Activated CD4-positive, alpha-beta T cell treated with anti-CD3 and anti-CD28 coated beads, Interleukin-2, amount 10 ng/mL, durations not matched to agents 7 days and 5 days (primary cell): ENCODE data around the gene CCDC9. TPM values are rescaled to one million over a fixed set of nuclear protein-coding genes. Genes with fewer than 3 reads are reported as not detected.
"Not testable (repeated sequence)": the region's sequence is repeated elsewhere in the genome, so short reads cannot be mapped to it uniquely, and the experiment has no call there.

Experiments
- CTCF ChIA-PET: fragments of 350-600 bp; sonication (Branson Sonifier 250); formaldehyde crosslinking; loops from one replicate; lab custom pipeline; 2021; ENCODE audit warnings: antibody characterized with exemption; lab: Charles Lee
- POLR2A ChIA-PET: fragments of 350-600 bp; sonication (Branson Sonifier 250); formaldehyde crosslinking; loops from one replicate; lab custom pipeline; 2021; ENCODE audit warnings: antibody characterized with exemption; lab: Charles Lee
- DNase-seq: peaks from one replicate; pipeline ENCODE4 v3.0.0-alpha.2; 2020
- H3K27ac Mint-ChIP-seq: one replicate; pipeline ENCODE4 v1.8.0; 2021; ENCODE audit warnings: mild to moderate bottlenecking, moderate library complexity, mixed read lengths
- H3K27me3 Mint-ChIP-seq: one replicate; pipeline ENCODE4 v1.8.0; 2021; ENCODE audit warnings: mixed read lengths
- H3K36me3 Mint-ChIP-seq: one replicate; pipeline ENCODE4 v1.8.0; 2021; ENCODE audit warnings: low read depth, mixed read lengths
- H3K4me1 Mint-ChIP-seq: one replicate; pipeline ENCODE4 v1.8.0; 2021; ENCODE audit warnings: mixed read lengths
- H3K4me3 Mint-ChIP-seq: one replicate; pipeline ENCODE4 v1.8.0; 2021; ENCODE audit warnings: mild to moderate bottlenecking, moderate library complexity, mixed read lengths
- H3K9me3 Mint-ChIP-seq: one replicate; pipeline ENCODE4 v1.8.0; 2021; ENCODE audit warnings: mixed read lengths
- total RNA-seq, 2 experiments: library from RNA; stranded (reverse); gene quantifications; one replicate each; pipeline ENCODE4 v1.2.3, GENCODE V29; 2021

The CCDC9 gene
- total RNA-seq, 2 experiments from 2014 or later: 20.4 to 24.1 TPM

GRCh38 chr19:47256693-47257410 lies 527 bp downstream of the CCDC9 start:
- Mint-ChIP-seq H3K27ac (peak overlapping the region; percentile 97), H3K4me3 (peak overlapping the region; percentile 91)
- CTCF ChIA-PET: interaction anchor here (0.6 to 6.0 kb wide), 10 partner anchors 11 to 451 kb away, joined by 3 to 80 read pairs (median 4); partner anchors contain the start of gene DHX34

GRCh38 chr19:47257411-47258169 lies 1.3 kb downstream of the CCDC9 start:
- Mint-ChIP-seq H3K36me3 (peaks cover 39% of the 10 kb centered on the region), H3K27ac (peak overlapping the region; percentile 97), H3K4me3 (peak overlapping the region; percentile 91), H3K4me1 (peaks cover 39% of the 10 kb centered on the region), H3K27me3 (no peaks in the 10 kb centered on the region), H3K9me3 (no peaks in the 10 kb centered on the region)
- DNase-seq: no peak
- ChIA-PET CTCF (interaction anchor here (1.0 to 6.0 kb wide), 3 partner anchors 12 to 245 kb away, joined by 4 to 80 read pairs (median 7); no protein-coding TSS in a partner anchor), POLR2A (no interaction called here)

More at GRCh38 chr19:47256693-47257410, 527 bp downstream of the CCDC9 start:
- Mint-ChIP-seq H3K36me3 (peaks cover 34% of the 10 kb centered on the region), H3K4me1 (peaks cover 37% of the 10 kb centered on the region), H3K27me3 (no peaks in the 10 kb centered on the region), H3K9me3 (no peaks in the 10 kb centered on the region)
- peak; percentile 100 for DNase-seq
- POLR2A ChIA-PET: interaction anchor here (0.9 to 1.4 kb wide), 2 partner anchors 12 to 17 kb away, joined by 3 to 8 read pairs; no protein-coding TSS in a partner anchor

- Mint-ChIP-seq H3K4me3 (peak overlapping the region; percentile 91), H3K4me1 (peaks cover 39% of the 10 kb centered on the region), H3K27me3 (no peaks in the 10 kb centered on the region), H3K27ac (no peak overlapping the region), H3K36me3 (peaks cover 39% of the 10 kb centered on the region), H3K9me3 (no peaks in the 10 kb centered on the region)
- DNase-seq: no peak
- CTCF ChIA-PET: interaction anchor here (2.1 kb wide), 1 partner anchor 14 kb away, joined by 8 read pairs; no protein-coding TSS in a partner anchor
- POLR2A ChIA-PET: no interaction called here
Observed at GRCh38 chr19:47258434-47258833, 2.1 kb downstream of the CCDC9 start.

- Mint-ChIP-seq H3K9me3 (no peaks in the 10 kb centered on the region), H3K27me3 (no peaks in the 10 kb centered on the region), H3K36me3 (peaks cover 39% of the 10 kb centered on the region), H3K4me3 (peak overlapping the region; percentile 53), H3K27ac (peak overlapping the region; percentile 55), H3K4me1 (peaks cover 39% of the 10 kb centered on the region)
- POLR2A ChIA-PET: no interaction called here
- DNase-seq: no peak
- CTCF ChIA-PET: interaction anchor here (2.1 kb wide), 1 partner anchor 14 kb away, joined by 8 read pairs; no protein-coding TSS in a partner anchor
Observed at GRCh38 chr19:47258895-47259555, 2.7 kb downstream of the CCDC9 start.

GRCh38 chr19:47260476-47260875 lies 4.2 kb downstream of the CCDC9 start:
- peaks cover 39% of the 10 kb centered on the region for H3K4me1 Mint-ChIP-seq
- H3K27ac Mint-ChIP-seq: no peak overlapping the region
- H3K36me3 Mint-ChIP-seq: peaks cover 46% of the 10 kb centered on the region
- no peak overlapping the region for H3K4me3 Mint-ChIP-seq
- H3K27me3 Mint-ChIP-seq: no peaks in the 10 kb centered on the region
- POLR2A ChIA-PET: interaction anchor here (0.8 kb wide), 1 partner anchor 14 kb away, joined by 3 read pairs; no protein-coding TSS in a partner anchor
- H3K9me3 Mint-ChIP-seq: no peaks in the 10 kb centered on the region
- CTCF ChIA-PET: interaction anchor here (1.3 to 2.1 kb wide), 2 partner anchors 13 to 16 kb away, joined by 3 to 8 read pairs; no protein-coding TSS in a partner anchor
- DNase-seq: no peak

- Mint-ChIP-seq H3K4me1 (peaks cover 30% of the 10 kb centered on the region), H3K36me3 (peaks cover 51% of the 10 kb centered on the region)
- H3K4me3 Mint-ChIP-seq, POLR2A ChIA-PET, H3K27ac Mint-ChIP-seq, DNase-seq, H3K9me3 Mint-ChIP-seq, H3K27me3 Mint-ChIP-seq: not testable (repeated sequence)
- CTCF ChIA-PET: interaction anchor here (0.6 to 0.8 kb wide), 2 partner anchors 12 to 249 kb away, joined by 3 to 6 read pairs; no protein-coding TSS in a partner anchor
Observed at GRCh38 chr19:47261946-47262793, 5.8 kb downstream of the CCDC9 start.

- Mint-ChIP-seq H3K9me3 (no peaks in the 10 kb centered on the region), H3K4me1 (peaks cover 9% of the 10 kb centered on the region), H3K27me3 (no peaks in the 10 kb centered on the region), H3K4me3 (no peak overlapping the region), H3K27ac (no peak overlapping the region), H3K36me3 (peaks cover 37% of the 10 kb centered on the region)
- CTCF ChIA-PET: no interaction called here
- DNase-seq: no peak
- POLR2A ChIA-PET: no interaction called here
Observed at GRCh38 chr19:47264629-47265028, 8.3 kb downstream of the CCDC9 start.

- no peaks in the 10 kb centered on the region for H3K9me3 Mint-ChIP-seq
- ChIA-PET CTCF (interaction anchor here (1.1 to 1.3 kb wide), 2 partner anchors 8 to 11 kb away, joined by 3 to 4 read pairs; partner anchors contain the start of gene CCDC9), POLR2A (no interaction called here)
- no peak for DNase-seq
- H3K4me3 Mint-ChIP-seq: no peak overlapping the region
- H3K27me3 Mint-ChIP-seq: no peaks in the 10 kb centered on the region
- H3K36me3 Mint-ChIP-seq: peaks cover 34% of the 10 kb centered on the region
- no peak overlapping the region for H3K27ac Mint-ChIP-seq
- peaks cover 4% of the 10 kb centered on the region for H3K4me1 Mint-ChIP-seq
Observed at GRCh38 chr19:47266401-47266941, 10.1 kb downstream of the CCDC9 start.

GRCh38 chr19:47267350-47267759 lies 11.0 kb downstream of the CCDC9 start:
- DNase-seq: no peak
- no peak overlapping the region for H3K4me3 Mint-ChIP-seq
- H3K9me3 Mint-ChIP-seq: no peaks in the 10 kb centered on the region
- no peak overlapping the region for H3K27ac Mint-ChIP-seq
- ChIA-PET POLR2A (no interaction called here), CTCF (interaction anchor here (0.7 to 1.3 kb wide), 2 partner anchors 11 to 23 kb away, joined by 3 to 4 read pairs; partner anchors contain the start of gene CCDC9)
- H3K36me3 Mint-ChIP-seq: peaks cover 31% of the 10 kb centered on the region
- H3K27me3 Mint-ChIP-seq: no peaks in the 10 kb centered on the region
- peaks cover 9% of the 10 kb centered on the region for H3K4me1 Mint-ChIP-seq

GRCh38 chr19:47268028-47268427 lies 11.7 kb downstream of the CCDC9 start:
- POLR2A ChIA-PET: no interaction called here
- H3K36me3 Mint-ChIP-seq: peaks cover 28% of the 10 kb centered on the region

GRCh38 chr19:47269596-47269995 lies 13.3 kb downstream of the CCDC9 start:
- ChIA-PET POLR2A (no interaction called here), CTCF (interaction anchor here (0.8 to 1.6 kb wide), 2 partner anchors 13 to 24 kb away, joined by 3 to 6 read pairs; partner anchors contain the start of gene CCDC9)
- H3K27ac Mint-ChIP-seq: no peak overlapping the region
- H3K4me1 Mint-ChIP-seq: peaks cover 15% of the 10 kb centered on the region
- no peak overlapping the region for H3K4me3 Mint-ChIP-seq
- no peaks in the 10 kb centered on the region for H3K27me3 Mint-ChIP-seq
- H3K9me3 Mint-ChIP-seq: no peaks in the 10 kb centered on the region
- peaks cover 23% of the 10 kb centered on the region for H3K36me3 Mint-ChIP-seq
- no peak for DNase-seq

More at GRCh38 chr19:47268028-47268427, 11.7 kb downstream of the CCDC9 start:
- H3K4me3 Mint-ChIP-seq: no peak overlapping the region
- H3K4me1 Mint-ChIP-seq: peaks cover 15% of the 10 kb centered on the region
- CTCF ChIA-PET: interaction anchor here (1.3 kb wide), 1 partner anchor 12 kb away, joined by 3 read pairs; the partner anchor contains the start of gene CCDC9
- no peak overlapping the region for H3K27ac Mint-ChIP-seq
- no peak for DNase-seq
- no peaks in the 10 kb centered on the region for H3K9me3 Mint-ChIP-seq
- H3K27me3 Mint-ChIP-seq: no peaks in the 10 kb centered on the region
